HEK293T (cell line): ENCODE measurements around the gene EYA3.

Source experiments
- CTCF ChIA-PET: fragments of 350-600 bp; formaldehyde crosslinking; extraction: SDS; loops from one replicate; lab custom pipeline; 2021; ENCODE audit warnings: antibody characterized with exemption, inconsistent platforms; lab: Yijun Ruan, JAX
- POLR2A ChIA-PET: fragments of 350-600 bp; formaldehyde crosslinking; extraction: SDS; loops from one replicate; lab custom pipeline; 2020; ENCODE audit warnings: antibody characterized with exemption, inconsistent platforms; lab: Yijun Ruan, JAX
- DNase-seq: peaks from one replicate; pipeline ENCODE4 v3.0.0; 2012; ENCODE audit warnings: mixed read lengths; ENCODE audit errors: extremely low spot score
- ARNT ChIP-seq: fragments of 450-650 bp; IDR thresholded peaks from 2 replicates; pipeline ENCODE4 v1.6.1; 2017; ENCODE audit warnings: mild to moderate bottlenecking
- BHLHE40 ChIP-seq: fragments of 450-650 bp; IDR thresholded peaks from 2 replicates; pipeline ENCODE4 v1.6.1; 2016; ENCODE audit warnings: mild to moderate bottlenecking, moderate library complexity, borderline replicate concordance
- CTBP1 ChIP-seq: fragments of 450-650 bp; IDR thresholded peaks from 2 replicates; pipeline ENCODE4 v1.6.1; 2016; ENCODE audit warnings: borderline replicate concordance
- ELF4 ChIP-seq: fragments of 450-650 bp; IDR thresholded peaks from 2 replicates; pipeline ENCODE4 v1.6.1; 2017; ENCODE audit warnings: antibody characterized with exemption
- FOXA1 ChIP-seq: fragments of 450-650 bp; IDR thresholded peaks from 2 replicates; pipeline ENCODE4 v1.6.1; 2016; ENCODE audit warnings: mild to moderate bottlenecking
- FOXK2 ChIP-seq: fragments of 450-650 bp; IDR thresholded peaks from 2 replicates; pipeline ENCODE4 v1.6.1; 2016; ENCODE audit warnings: mild to moderate bottlenecking
- FOXM1 ChIP-seq: fragments of 450-650 bp; IDR thresholded peaks from 2 replicates; pipeline ENCODE4 v1.6.1; 2017; ENCODE audit warnings: mild to moderate bottlenecking, borderline replicate concordance
- HDGF ChIP-seq: fragments of 450-650 bp; IDR thresholded peaks from 2 replicates; pipeline ENCODE4 v1.6.1; 2017; ENCODE audit warnings: antibody characterized with exemption, borderline replicate concordance
- L3MBTL2 ChIP-seq: fragments of 450-650 bp; conservative IDR thresholded peaks from 2 replicates; pipeline ENCODE4 v1.6.1; 2016; ENCODE audit warnings: mild to moderate bottlenecking
- LEF1 ChIP-seq: fragments of 450-650 bp; IDR thresholded peaks from 2 replicates; pipeline ENCODE4 v1.6.1; 2017; ENCODE audit warnings: mild to moderate bottlenecking, borderline replicate concordance
- NFRKB ChIP-seq: fragments of 450-650 bp; IDR thresholded peaks from 2 replicates; pipeline ENCODE4 v1.6.1; 2016; ENCODE audit warnings: mild to moderate bottlenecking, moderate library complexity
- PKNOX1 ChIP-seq: fragments of 450-650 bp; IDR thresholded peaks from 2 replicates; pipeline ENCODE4 v1.6.1; 2016
- SP1 ChIP-seq: fragments of 450-650 bp; IDR thresholded peaks from 2 replicates; pipeline ENCODE4 v1.6.1; 2017
- SUZ12 ChIP-seq: fragments of 450-650 bp; IDR thresholded peaks from 2 replicates; pipeline ENCODE4 v1.6.1; 2016; ENCODE audit warnings: mild to moderate bottlenecking
- TARDBP ChIP-seq: fragments of 450-650 bp; IDR thresholded peaks from 2 replicates; pipeline ENCODE4 v1.6.1; 2016
- ZNF384 ChIP-seq: fragments of 450-650 bp; IDR thresholded peaks from 2 replicates; pipeline ENCODE4 v1.6.1; 2016

The EYA3 gene

GRCh38 chr1:27955076-27955475 is 133.3 kb downstream of the EYA3 start:
- DNase-seq = no peak
- CTCF ChIA-PET = no interaction called here
- POLR2A ChIA-PET = interaction anchor here (1.1 kb wide), 1 partner anchor 8 kb away, joined by 4 read pairs; no protein-coding TSS in a partner anchor

DNA sequence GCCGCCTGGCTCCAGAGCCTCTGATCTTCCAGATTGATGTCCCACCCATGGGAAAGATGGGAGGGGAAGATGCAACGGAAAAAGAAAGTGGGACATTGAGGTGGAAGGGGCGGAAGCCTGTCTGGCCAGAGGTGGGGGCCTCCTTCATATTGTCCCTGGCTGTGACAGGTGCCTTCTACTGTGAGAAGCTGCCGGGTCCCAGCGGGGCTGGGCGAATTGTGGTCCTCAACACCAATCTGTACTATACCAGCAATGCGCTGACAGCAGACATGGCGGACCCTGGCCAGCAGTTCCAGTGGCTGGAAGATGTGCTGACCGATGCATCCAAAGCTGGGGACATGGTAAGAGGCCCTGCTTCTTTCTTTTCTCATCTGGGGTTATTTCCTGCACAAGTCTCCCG is 134.2 kb downstream of the EYA3 start:
- no peak for DNase-seq
- CTCF ChIA-PET = interaction anchor here (0.5 kb wide), 1 partner anchor 414 kb away, joined by 3 read pairs; no protein-coding TSS in a partner anchor
- no peak for TF ChIP-seq SP1
- TF ChIP-seq LEF1 = no peak
- TF ChIP-seq ZNF384 = no peak
- no peak for TF ChIP-seq PKNOX1
- POLR2A ChIA-PET = no interaction called here

More at GRCh38 chr1:27955076-27955475, 133.3 kb downstream of the EYA3 start:
- TF ChIP-seq ELF4 = no peak
- TF ChIP-seq FOXA1 = no peak
- no peak for TF ChIP-seq PKNOX1
- no peak for TF ChIP-seq ZNF384
- TF ChIP-seq SP1 = no peak
- no peak for TF ChIP-seq FOXM1

DNA sequence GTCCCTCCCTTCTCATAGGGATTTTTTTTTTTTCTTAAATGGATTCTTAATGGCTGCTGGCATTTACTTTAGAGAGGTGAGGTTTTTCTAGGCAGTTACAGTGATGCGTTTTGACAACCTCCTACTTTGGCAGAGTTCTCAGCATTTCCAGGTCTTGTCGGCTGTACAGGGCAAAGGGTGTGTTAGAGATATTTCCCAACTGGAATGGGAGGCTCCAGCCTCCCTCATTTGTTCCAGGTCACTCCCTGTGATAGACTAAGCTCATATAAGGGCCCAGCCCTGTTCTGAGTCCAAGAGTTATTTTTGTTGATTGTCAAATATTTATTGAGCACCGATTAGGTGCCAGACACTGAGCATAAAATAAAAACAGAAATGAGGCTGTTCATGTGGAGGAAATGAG is 136.3 kb downstream of the EYA3 start:
- TF ChIP-seq SUZ12 (no peak), TARDBP (no peak), ARNT (no peak), CTBP1 (no peak), FOXK2 (no peak), ZNF384 (no peak), FOXM1 (no peak), FOXA1 (no peak), HDGF (no peak), BHLHE40 (no peak)
- CTCF ChIA-PET = interaction anchor here (1.5 to 1.7 kb wide), 2 partner anchors 8 to 12 kb away, joined by 4 to 7 read pairs; partner anchors contain the start of gene XKR8
- no peak for DNase-seq
- POLR2A ChIA-PET = no interaction called here

GRCh38 chr1:27951396-27951795 is 137.0 kb downstream of the EYA3 start:
- POLR2A ChIA-PET = no interaction called here
- TF ChIP-seq ARNT = no peak
- TF ChIP-seq FOXK2 = no peak
- TF ChIP-seq CTBP1 = no peak
- TF ChIP-seq L3MBTL2 = no peak
- no peak for TF ChIP-seq BHLHE40
- TF ChIP-seq LEF1 = no peak
- TF ChIP-seq ZNF384 = no peak
- no peak for TF ChIP-seq FOXM1
- TF ChIP-seq SP1 = no peak
- DNase-seq = no peak
- CTCF ChIA-PET = interaction anchor here (1.5 to 1.7 kb wide), 2 partner anchors 9 to 12 kb away, joined by 4 to 7 read pairs; partner anchors contain the start of gene XKR8

GRCh38 chr1:27949027-27949426 is 139.4 kb downstream of the EYA3 start:
- TF ChIP-seq L3MBTL2 (no peak), TARDBP (no peak), FOXM1 (no peak), FOXA1 (no peak), ELF4 (no peak), SP1 (no peak), NFRKB (no peak), CTBP1 (no peak), ZNF384 (no peak), HDGF (no peak), FOXK2 (no peak), LEF1 (no peak)
- ChIA-PET POLR2A (no interaction called here), CTCF (interaction anchor here (0.9 kb wide), 1 partner anchor 9 kb away, joined by 5 read pairs; no protein-coding TSS in a partner anchor)
- DNase-seq = no peak

GRCh38 chr1:27945020-27945419 is 143.4 kb downstream of the EYA3 start:
- ChIA-PET CTCF (no interaction called here), POLR2A (interaction anchor here (1.0 to 1.8 kb wide), 2 partner anchors 9 to 15 kb away, joined by 3 to 5 read pairs (median 3); partner anchors contain the start of gene XKR8)
- TF ChIP-seq SP1 (no peak), LEF1 (no peak), TARDBP (no peak), ZNF384 (no peak), BHLHE40 (no peak), L3MBTL2 (no peak), ARNT (no peak), FOXA1 (no peak), FOXM1 (no peak), NFRKB (no peak), PKNOX1 (no peak), SUZ12 (no peak), HDGF (no peak), FOXK2 (no peak), ELF4 (no peak), CTBP1 (no peak)
- no peak for DNase-seq
